Endothelial cell of umbilical vein (primary cell): Measurements from ENCODE around the gene PAGR1. TPM values are rescaled to one million over a fixed set of nuclear protein-coding genes. Genes with fewer than 3 reads are reported as not detected.

Experiments used
- BruUV-seq: library from RNA; stranded (reverse); fragments of 400-500 nt; replicated peaks from 2 replicates; lab custom pipeline; 2021; lab: Mats Ljungman, UMichigan
- CTCF ChIA-PET: fragments of 300-600, 350-600 bp; sonication (Branson Sonifier 250); formaldehyde crosslinking; loops from one replicate; lab custom pipeline; 2021; ENCODE audit warnings: antibody characterized with exemption, inconsistent platforms; lab: Charles Lee
- POLR2A ChIA-PET: fragments of 300-600, 350-600 bp; sonication (Branson Sonifier 250); formaldehyde crosslinking; loops from one replicate; lab custom pipeline; 2021; ENCODE audit warnings: antibody characterized with exemption, inconsistent platforms; lab: Charles Lee
- DNase-seq: peaks from one replicate; pipeline ENCODE4 v3.0.0-alpha.2; 2011; ENCODE audit warnings: low read depth, low spot score
- FAIRE-seq: peaks from 2 replicates; lab custom pipeline; 2011; peaks lifted over from hg19 to GRCh38; lab: Jason Lieb, UNC
- H2AFZ ChIP-seq: 2 replicates; pipeline ENCODE4 v1.6.0; 2012; ENCODE audit warnings: low read depth, low read length, control low read depth, inconsistent platforms
- H3K27ac ChIP-seq: 2 replicates; pipeline ENCODE4 v1.5.1; 2011; ENCODE audit warnings: low read depth, mild to moderate bottlenecking, control low read depth, low read length, moderate library complexity; ENCODE audit not compliant: insufficient read depth
- H3K27me3 ChIP-seq, 2 experiments: 2 replicates each; pipeline versions ENCODE4 v1.6.0 to v1.6.1; 2011; ENCODE audit warnings: low read length in 2 of 2, mixed read lengths in 1 of 2; ENCODE audit not compliant: control insufficient read depth in 2 of 2, insufficient read depth in 2 of 2
- H3K36me3 ChIP-seq, 2 experiments: 2 replicates in 1 of 2; 3 replicates in 1 of 2; pipeline ENCODE4 v1.5.1; 2011; ENCODE audit warnings: low read length in 2 of 2, mild to moderate bottlenecking in 1 of 2, moderate library complexity in 1 of 2; ENCODE audit not compliant: control insufficient read depth in 2 of 2, insufficient read depth in 2 of 2; ENCODE audit errors: extremely low read depth in 1 of 2
- H3K4me1 ChIP-seq: 3 replicates; pipeline ENCODE4 v1.5.1; 2011; ENCODE audit warnings: mild to moderate bottlenecking, low read length; ENCODE audit not compliant: control insufficient read depth, insufficient read depth; ENCODE audit errors: extremely low read depth
- H3K4me2 ChIP-seq: 2 replicates; pipeline ENCODE4 v1.6.1; 2011; ENCODE audit warnings: low read length, control low read depth, mixed read lengths; ENCODE audit not compliant: insufficient read depth
- H3K4me3 ChIP-seq, 3 experiments: fragments of 200-600 bp in 1 of 3; sonication (generic), shearing (Covaris generic) in 1 of 3; replicated peaks in 1 of 3; 2 replicates each; pipeline ENCODE4 v1.5.1; 2011 to 2016; ENCODE audit warnings: control low read depth in 3 of 3, low read length in 3 of 3, mild to moderate bottlenecking in 2 of 3, inconsistent platforms in 1 of 3, low read depth in 1 of 3, moderate library complexity in 1 of 3; ENCODE audit not compliant: insufficient read depth in 1 of 3
- H3K79me2 ChIP-seq: 2 replicates; pipeline ENCODE4 v1.6.0; 2012; ENCODE audit warnings: low read length, inconsistent platforms; ENCODE audit not compliant: control insufficient read depth, insufficient read depth
- H3K9ac ChIP-seq: replicated peaks from 2 replicates; pipeline ENCODE3; 2011; ENCODE audit warnings: low read length, control low read depth; ENCODE audit not compliant: insufficient read depth; ENCODE audit errors: extremely low read depth
- H3K9me1 ChIP-seq: replicated peaks from 3 replicates; pipeline ENCODE4 v1.6.0; 2011; ENCODE audit warnings: mild to moderate bottlenecking, low read length; ENCODE audit not compliant: control insufficient read depth, insufficient read depth; ENCODE audit errors: extremely low read depth
- H3K9me3 ChIP-seq: replicated peaks from 2 replicates; pipeline ENCODE4 v1.5.1; 2012; ENCODE audit warnings: low read length, inconsistent platforms; ENCODE audit not compliant: control insufficient read depth, insufficient read depth
- H4K20me1 ChIP-seq: replicated peaks from 2 replicates; pipeline ENCODE3; 2011; ENCODE audit warnings: mild to moderate bottlenecking, low read length; ENCODE audit not compliant: control insufficient read depth, insufficient read depth; ENCODE audit errors: extremely low read depth
- EZH2 ChIP-seq: IDR thresholded peaks from 2 replicates; pipeline ENCODE4 v1.6.1; 2012; ENCODE audit warnings: borderline replicate concordance, low read depth, mild to moderate bottlenecking, moderate library complexity, low read length, inconsistent platforms; ENCODE audit not compliant: severe bottlenecking
- POLR2A ChIP-seq: IDR thresholded peaks from 2 replicates; pipeline ENCODE4 v1.6.1; 2012; ENCODE audit warnings: low read depth, mild to moderate bottlenecking, control low read depth, low read length
- POLR2AphosphoS5 ChIP-seq: IDR thresholded peaks from 2 replicates; pipeline ENCODE4 v1.6.1; 2012; ENCODE audit warnings: low read depth, mild to moderate bottlenecking, control low read depth, low read length, moderate library complexity; ENCODE audit not compliant: insufficient read depth
- dilution Hi-C: fragments of 300-500 bp; cut with MboI; formaldehyde crosslinking; loops from one replicate; pipeline ENCODE4 v1.15.0; 2019; ENCODE audit warnings: low sequenced_read_pairs; ENCODE audit not compliant: extremely low pct_ligation_motif_present
- intact Hi-C: fragments of 100-400 bp; cut with micrococcal nuclease; formaldehyde crosslinking; loops from one replicate; pipeline ENCODE4 v1.10.0; 2022
- polyA plus RNA-seq, 4 experiments: library from polyadenylated mRNA; depleted of rRNA in 3 of 4; stranded (reverse) in 3 of 4; unstranded in 1 of 4; fragments of >200 nt; gene quantifications; 2 replicates each; pipeline versions ENCODE4 v1.2.1 to v1.2.3, GENCODE V29; 2011 to 2012; ENCODE audit warnings: missing spikeins in 1 of 4
- total RNA-seq: library from RNA; stranded (reverse); gene quantifications from 2 replicates; pipeline ENCODE4 v1.2.3, GENCODE V29; 2021
- TF ChIP-seq, protein P1 (sequence below): IDR thresholded peaks from 2 replicates; pipeline ENCODE4 v1.6.1; 2011; ENCODE audit not compliant: insufficient read depth, insufficient read length

PAGR1 gene
- total and polyA plus RNA-seq, 2 donors (not counting 3 experiments of a cell fraction or from before 2014, with no cell fraction given): 15.9 to 26.3 TPM

DNA sequence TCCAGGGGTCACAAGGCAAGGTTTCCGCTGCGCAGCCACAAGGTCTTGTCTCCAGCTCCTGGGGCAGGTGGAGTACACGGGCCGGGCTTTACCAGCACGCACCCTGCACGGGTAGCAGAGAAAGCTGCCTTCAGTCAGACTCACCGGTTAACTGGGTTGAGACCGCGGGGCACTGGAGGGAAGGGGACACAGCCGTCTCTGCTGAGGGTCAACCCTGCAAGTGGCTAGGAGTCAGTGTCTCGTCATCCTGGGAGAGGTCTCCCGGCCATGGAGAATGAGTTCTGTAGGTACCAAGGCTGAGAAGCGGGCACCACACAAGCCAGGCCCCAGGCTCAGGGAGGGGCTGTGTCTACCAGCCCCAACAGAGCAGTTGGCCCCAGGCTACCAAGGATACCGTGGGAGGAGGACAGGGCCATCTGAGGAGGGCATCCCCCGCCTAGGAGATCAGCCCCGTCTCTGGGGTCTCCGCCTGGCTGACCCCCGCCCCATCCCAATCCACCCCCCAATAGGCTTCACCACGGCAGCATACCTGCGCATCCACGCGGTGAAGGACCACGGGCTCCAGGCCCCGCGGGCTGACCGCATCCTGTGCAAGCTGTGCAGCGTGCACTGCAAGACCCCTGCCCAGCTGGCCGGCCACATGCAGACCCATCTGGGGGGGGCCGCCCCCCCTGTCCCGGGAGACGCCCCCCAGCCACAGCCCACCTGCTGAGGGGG is 6.8 kb upstream of the PAGR1 start:
- Histone ChIP-seq H3K9me3 (no peaks in the 10 kb centered on the region), H3K27me3 (no peaks in the 10 kb centered on the region), H4K20me1 (no peaks in the 10 kb centered on the region), H3K4me1 (peaks cover 46% of the 10 kb centered on the region), H3K9me1 (no peaks in the 10 kb centered on the region), H3K9ac (no peak overlapping the region), H3K79me2 (peaks cover 29% of the 10 kb centered on the region), H3K27ac (no peak overlapping the region), H3K4me3 (no peak overlapping the region), H3K36me3 (peaks cover 0 to 14% of the 10 kb centered on the region in 2 experiments), H2AFZ (no peak overlapping the region), H3K4me2 (peak overlapping the region; percentile 71)
- dilution Hi-C loops: loop anchor here (10.0 kb wide), 1 partner anchor 186 kb away; the partner anchor contains the start of genes HIRIP3 and INO80E
- no TSS peak for BruUV-seq
- ChIA-PET POLR2A (no interaction called here), CTCF (interaction anchor here (0.7 to 4.0 kb wide), 8 partner anchors 7 to 223 kb away, joined by 3 to 163 read pairs (median 14); partner anchors contain the start of genes PAGR1 and TAOK2)
- FAIRE-seq: no peak
- TF ChIP-seq, protein P1, sequence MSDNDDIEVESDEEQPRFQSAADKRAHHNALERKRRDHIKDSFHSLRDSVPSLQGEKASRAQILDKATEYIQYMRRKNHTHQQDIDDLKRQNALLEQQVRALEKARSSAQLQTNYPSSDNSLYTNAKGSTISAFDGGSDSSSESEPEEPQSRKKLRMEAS: no peak
- TF ChIP-seq POLR2A (peak; percentile 19), EZH2 (no peak)
- intact Hi-C loops: loop anchor here (5.0 kb wide), 2 partner anchors 107 to 163 kb away; partner anchors contain the start of gene TAOK2
- DNase-seq: no peak

GRCh38 chr16:29809850-29810698 is 5.9 kb upstream of the PAGR1 start:
- no peaks in the 10 kb centered on the region for H4K20me1 ChIP-seq
- H3K27me3 ChIP-seq: no peaks in the 10 kb centered on the region
- FAIRE-seq: no peak
- TF ChIP-seq EZH2 (no peak), POLR2AphosphoS5 (peak; percentile 8)
- H3K9me1 ChIP-seq: no peaks in the 10 kb centered on the region
- H3K4me2 ChIP-seq: no peak overlapping the region
- intact Hi-C loops: loop anchor here (2.0 to 5.0 kb wide), 3 partner anchors 53 to 162 kb away; partner anchors contain the start of genes CDIPT and TAOK2
- peak overlapping the region; percentile 9 for H3K27ac ChIP-seq
- ChIA-PET CTCF (interaction anchor here (0.6 to 4.0 kb wide), 3 partner anchors 38 to 222 kb away, joined by 3 to 29 read pairs (median 3); no protein-coding TSS in a partner anchor), POLR2A (no interaction called here)
- no peak for DNase-seq
- H3K79me2 ChIP-seq: peaks cover 29% of the 10 kb centered on the region
- H3K4me1 ChIP-seq: peaks cover 44% of the 10 kb centered on the region
- H3K4me3 ChIP-seq: no peak overlapping the region
- H3K36me3 ChIP-seq: peaks cover 0 to 14% of the 10 kb centered on the region in 2 experiments
- no peak overlapping the region for H3K9ac ChIP-seq
- H2AFZ ChIP-seq: no peak overlapping the region
- no peaks in the 10 kb centered on the region for H3K9me3 ChIP-seq
- dilution Hi-C loops: loop anchor here (10.0 kb wide), 1 partner anchor 185 kb away; the partner anchor contains the start of genes HIRIP3 and INO80E
- BruUV-seq: no TSS peak
